Keratinocyte (primary cell): ENCODE results near the gene ECE1. TPM values are rescaled to one million over a fixed set of nuclear protein-coding genes. Genes with fewer than 3 reads are reported as not detected.

ENCODE experiments used
- DNase-seq: peaks from one replicate; pipeline ENCODE4 v3.0.0-alpha.2; 2011; ENCODE audit warnings: low read depth, missing footprints, low spot score
- FAIRE-seq: peaks from 2 replicates; lab custom pipeline; 2011; peaks lifted over from hg19 to GRCh38; lab: Jason Lieb, UNC
- H2AFZ ChIP-seq: 2 replicates; pipeline ENCODE4 v1.6.0; 2012; ENCODE audit warnings: low read length, control low read depth, inconsistent platforms; ENCODE audit not compliant: control insufficient read depth
- H3K27ac ChIP-seq: 2 replicates; pipeline ENCODE4 v1.5.1; 2011; ENCODE audit warnings: low read length; ENCODE audit not compliant: control insufficient read depth, insufficient read depth
- H3K27me3 ChIP-seq: 3 replicates; pipeline ENCODE4 v1.6.0; 2011; ENCODE audit warnings: low read length; ENCODE audit not compliant: control insufficient read depth, insufficient read depth; ENCODE audit errors: extremely low read depth
- H3K36me3 ChIP-seq, 2 experiments: 2 replicates in 1 of 2; 3 replicates in 1 of 2; pipeline ENCODE4 v1.5.1; 2011; ENCODE audit warnings: low read length in 2 of 2, mild to moderate bottlenecking in 1 of 2; ENCODE audit not compliant: control insufficient read depth in 2 of 2, insufficient read depth in 2 of 2; ENCODE audit errors: extremely low read depth in 1 of 2
- H3K4me1 ChIP-seq: 3 replicates; pipeline ENCODE4 v1.5.1; 2011; ENCODE audit warnings: low read length; ENCODE audit not compliant: control insufficient read depth, insufficient read depth; ENCODE audit errors: extremely low read depth
- H3K4me2 ChIP-seq: 3 replicates; pipeline ENCODE4 v1.6.0; 2011; ENCODE audit warnings: low read depth, low read length; ENCODE audit not compliant: control insufficient read depth, insufficient read depth; ENCODE audit errors: extremely low read depth
- H3K4me3 ChIP-seq, 3 experiments: fragments of 200-600 bp in 1 of 3; sonication (generic) in 1 of 3; 2 replicates in 2 of 3; 3 replicates in 1 of 3; pipeline ENCODE4 v1.5.1; 2011 to 2016; ENCODE audit warnings: low read length in 3 of 3, mild to moderate bottlenecking in 3 of 3, control low read depth in 2 of 3, inconsistent platforms in 1 of 3, low read depth in 1 of 3, mixed read lengths in 1 of 3, mixed run types in 1 of 3, moderate library complexity in 1 of 3; ENCODE audit not compliant: control insufficient read depth in 2 of 3, insufficient read depth in 2 of 3; ENCODE audit errors: extremely low read depth in 1 of 3
- H3K79me2 ChIP-seq: 2 replicates; pipeline ENCODE4 v1.6.0; 2012; ENCODE audit warnings: low read length; ENCODE audit not compliant: control insufficient read depth, insufficient read depth
- H3K9ac ChIP-seq: 3 replicates; pipeline ENCODE4 v1.6.0; 2011; ENCODE audit warnings: low read length; ENCODE audit not compliant: control insufficient read depth, insufficient read depth; ENCODE audit errors: extremely low read depth
- H3K9me1 ChIP-seq: 3 replicates; pipeline ENCODE4 v1.6.0; 2011; ENCODE audit warnings: low read length; ENCODE audit not compliant: control insufficient read depth, insufficient read depth; ENCODE audit errors: extremely low read depth
- H3K9me3 ChIP-seq: 2 replicates; pipeline ENCODE4 v1.5.1; 2012; ENCODE audit warnings: low read depth, low read length; ENCODE audit not compliant: control insufficient read depth
- H4K20me1 ChIP-seq: 3 replicates; pipeline ENCODE4 v1.6.0; 2011; ENCODE audit warnings: low read length; ENCODE audit not compliant: control insufficient read depth, insufficient read depth; ENCODE audit errors: extremely low read depth
- EZH2 ChIP-seq: IDR thresholded peaks from one replicate; pipeline ENCODE4 v1.6.1; 2012; ENCODE audit warnings: inconsistent platforms, mild to moderate bottlenecking, low read length, moderate library complexity
- dilution Hi-C: fragments of 300-500 bp; cut with MboI; formaldehyde crosslinking; loops from one replicate; pipeline ENCODE4 v1.7.0; 2020; ENCODE audit warnings: low sequenced_read_pairs; ENCODE audit not compliant: extremely low pct_ligation_motif_present
- polyA plus RNA-seq, 5 experiments: library from polyadenylated mRNA; depleted of rRNA in 3 of 5; stranded (reverse) in 3 of 5; stranded (forward) in 1 of 5; unstranded in 1 of 5; fragments of >200 nt; gene quantifications; 1 replicate in 1 of 5; 2 replicates in 3 of 5; 3 replicates in 1 of 5; pipeline versions ENCODE4 v1.2.1 to v1.2.3, GENCODE V29; 2011 to 2012; ENCODE audit warnings: missing spikeins in 2 of 5, low read depth in 1 of 5, low replicate concordance in 1 of 5
- TF ChIP-seq, protein P1 (sequence below), 3 experiments: IDR thresholded peaks in 1 of 3; conservative IDR thresholded peaks in 1 of 3; optimal IDR thresholded peaks in 1 of 3; 2 replicates in 2 of 3; 3 replicates in 1 of 3; pipeline versions ENCODE3 to v1.5.1; 2011; ENCODE audit warnings: low read length in 3 of 3, mild to moderate bottlenecking in 3 of 3, moderate library complexity in 2 of 3, control low read depth in 1 of 3, inconsistent platforms in 1 of 3; ENCODE audit not compliant: insufficient read depth in 2 of 3; ENCODE audit errors: extremely low read depth in 1 of 3

Gene ECE1
- polyA plus RNA-seq, 1 donor (not counting 4 experiments of a cell fraction or from before 2014, with no cell fraction given) = 59.1 TPM

- peaks cover 30% of the 10 kb centered on the region for H3K4me1 ChIP-seq
- no peaks in the 10 kb centered on the region for H3K79me2 ChIP-seq
- H3K36me3 ChIP-seq = no peaks in the 10 kb centered on the region
- H3K27me3 ChIP-seq = no peaks in the 10 kb centered on the region
- H3K9me1 ChIP-seq = no peaks in the 10 kb centered on the region
- no peaks in the 10 kb centered on the region for H4K20me1 ChIP-seq
- H3K9me3 ChIP-seq = no peaks in the 10 kb centered on the region
- dilution Hi-C loops = no loop called here
- no peak overlapping the region for H3K4me2 ChIP-seq
- H3K9ac ChIP-seq = no peak overlapping the region
- H2AFZ ChIP-seq = no peak overlapping the region
- TF ChIP-seq, protein P1, sequence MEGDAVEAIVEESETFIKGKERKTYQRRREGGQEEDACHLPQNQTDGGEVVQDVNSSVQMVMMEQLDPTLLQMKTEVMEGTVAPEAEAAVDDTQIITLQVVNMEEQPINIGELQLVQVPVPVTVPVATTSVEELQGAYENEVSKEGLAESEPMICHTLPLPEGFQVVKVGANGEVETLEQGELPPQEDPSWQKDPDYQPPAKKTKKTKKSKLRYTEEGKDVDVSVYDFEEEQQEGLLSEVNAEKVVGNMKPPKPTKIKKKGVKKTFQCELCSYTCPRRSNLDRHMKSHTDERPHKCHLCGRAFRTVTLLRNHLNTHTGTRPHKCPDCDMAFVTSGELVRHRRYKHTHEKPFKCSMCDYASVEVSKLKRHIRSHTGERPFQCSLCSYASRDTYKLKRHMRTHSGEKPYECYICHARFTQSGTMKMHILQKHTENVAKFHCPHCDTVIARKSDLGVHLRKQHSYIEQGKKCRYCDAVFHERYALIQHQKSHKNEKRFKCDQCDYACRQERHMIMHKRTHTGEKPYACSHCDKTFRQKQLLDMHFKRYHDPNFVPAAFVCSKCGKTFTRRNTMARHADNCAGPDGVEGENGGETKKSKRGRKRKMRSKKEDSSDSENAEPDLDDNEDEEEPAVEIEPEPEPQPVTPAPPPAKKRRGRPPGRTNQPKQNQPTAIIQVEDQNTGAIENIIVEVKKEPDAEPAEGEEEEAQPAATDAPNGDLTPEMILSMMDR (optimal IDR thresholded peaks at IDR 0.05 in 1 of 3, IDR thresholded peaks at IDR 0.05 in 1 of 3, conservative IDR thresholded peaks at IDR 0.05 in 1 of 3; ENCODE audit: extremely low read depth in 1 of 3, insufficient read depth in 2 of 3, low read length in 3 of 3) = no peak
- TF ChIP-seq EZH2 = no peak
- DNase-seq = no peak
- H3K4me3 ChIP-seq = no peak overlapping the region
- FAIRE-seq = no peak
- no peak overlapping the region for H3K27ac ChIP-seq
Measured at GRCh38 chr1:21327566-21328323, 37.5 kb upstream of the ECE1 start.

- Histone ChIP-seq H3K4me1 (peaks cover 30% of the 10 kb centered on the region), H3K27ac (no peak overlapping the region), H3K36me3 (no peaks in the 10 kb centered on the region), H3K27me3 (no peaks in the 10 kb centered on the region), H3K79me2 (no peaks in the 10 kb centered on the region), H3K4me3 (no peak overlapping the region), H3K4me2 (no peak overlapping the region), H3K9me3 (no peaks in the 10 kb centered on the region), H2AFZ (no peak overlapping the region), H3K9me1 (no peaks in the 10 kb centered on the region), H3K9ac (no peak overlapping the region), H4K20me1 (no peaks in the 10 kb centered on the region)
- FAIRE-seq (no peak), DNase-seq (no peak)
- dilution Hi-C loops = no loop called here
- TF ChIP-seq EZH2 = no peak
- TF ChIP-seq, protein P1 (optimal IDR thresholded peaks at IDR 0.05 in 1 of 3, IDR thresholded peaks at IDR 0.05 in 1 of 3, conservative IDR thresholded peaks at IDR 0.05 in 1 of 3; ENCODE audit: extremely low read depth in 1 of 3, insufficient read depth in 2 of 3, low read length in 3 of 3) = no peak
Measured at GRCh38 chr1:21326861-21327344, 36.6 kb upstream of the ECE1 start.
